Neural cell (in vitro differentiated cells): Measurements from ENCODE around the gene NDST1. TPM values are rescaled to one million over a fixed set of nuclear protein-coding genes. Genes with fewer than 3 reads are reported as not detected.

Experiments used
- H2AFZ ChIP-seq: fragments of 200-600, 300-800 bp; sonication (generic), shearing (Covaris generic); 2 replicates; pipeline ENCODE4 v1.6.0; 2014; ENCODE audit warnings: low read depth, mild to moderate bottlenecking, antibody characterized with exemption, low read length, moderate library complexity
- H3F3A ChIP-seq: fragments of 200-600 bp; shearing (Covaris generic); 2 replicates; pipeline ENCODE4 v1.6.1; 2016; ENCODE audit warnings: mild to moderate bottlenecking, moderate library complexity, mixed read lengths, antibody characterized with exemption, low read length; ENCODE audit not compliant: insufficient read depth, poor library complexity, severe bottlenecking
- H3K27ac ChIP-seq: fragments of 200-600, 300-800 bp; sonication (generic), shearing (Covaris generic); 2 replicates; pipeline ENCODE4 v1.5.1; 2014; ENCODE audit warnings: mild to moderate bottlenecking, low read length, moderate library complexity
- H3K27me3 ChIP-seq: fragments of 300-800, 200-600 bp; sonication (generic), shearing (Covaris generic); 2 replicates; pipeline ENCODE4 v1.6.0; 2014; ENCODE audit warnings: mild to moderate bottlenecking, low read depth, low read length, moderate library complexity; ENCODE audit not compliant: insufficient read depth
- H3K36me3 ChIP-seq: fragments of 300-800, 200-600 bp; sonication (generic), shearing (Covaris generic); 2 replicates; pipeline ENCODE4 v1.5.1; 2014; ENCODE audit warnings: mild to moderate bottlenecking, antibody characterized with exemption, low read length, moderate library complexity; ENCODE audit not compliant: insufficient read depth
- H3K4me2 ChIP-seq: fragments of 300-800, 200-600 bp; sonication (generic), shearing (Covaris generic); 2 replicates; pipeline ENCODE4 v1.6.0; 2014; ENCODE audit warnings: mild to moderate bottlenecking, low read length
- H3K4me3 ChIP-seq: fragments of 300-800, 200-600 bp; sonication (generic), shearing (Covaris generic); 2 replicates; pipeline ENCODE4 v1.5.1; 2014; ENCODE audit warnings: mild to moderate bottlenecking, low read length, moderate library complexity
- H3K79me2 ChIP-seq: fragments of 200-600 bp; shearing (Covaris generic); replicated peaks from 2 replicates; pipeline ENCODE4 v1.6.0; 2014; ENCODE audit warnings: mild to moderate bottlenecking, low read length, moderate library complexity; ENCODE audit not compliant: insufficient read depth
- H3K9ac ChIP-seq: fragments of 300-800, 200-600 bp; sonication (generic), shearing (Covaris generic); 2 replicates; pipeline ENCODE4 v1.6.1; 2016; ENCODE audit warnings: mild to moderate bottlenecking, low read length, mixed read lengths
- H3K9me2 ChIP-seq: fragments of 200-600 bp; shearing (Covaris generic); 2 replicates; pipeline ENCODE4 v1.6.1; 2016; ENCODE audit warnings: mild to moderate bottlenecking, low read length, mixed read lengths; ENCODE audit not compliant: insufficient read depth
- H3K9me3 ChIP-seq: fragments of 200-600, 300-800 bp; sonication (generic), shearing (Covaris generic); 2 replicates; pipeline ENCODE4 v1.6.1; 2016; ENCODE audit warnings: mild to moderate bottlenecking, mixed run types, low read length, moderate library complexity, mixed read lengths
- H4K20me1 ChIP-seq: fragments of 200-600 bp; shearing (Covaris generic); 2 replicates; pipeline ENCODE4 v1.6.1; 2016; ENCODE audit warnings: mild to moderate bottlenecking, mixed run types; ENCODE audit not compliant: insufficient read depth
- EP300 ChIP-seq: fragments of 450-650 bp; conservative IDR thresholded peaks from 2 replicates; pipeline ENCODE4 v1.6.1; 2014; ENCODE audit warnings: antibody characterized with exemption, mild to moderate bottlenecking, moderate library complexity; ENCODE audit not compliant: poor library complexity, severe bottlenecking
- EZH2 ChIP-seq: fragments of 200-600, 300-800 bp; shearing (Covaris generic), sonication (generic); IDR thresholded peaks from 2 replicates; pipeline ENCODE4 v1.6.1; 2014; ENCODE audit warnings: antibody characterized with exemption, low read length, borderline replicate concordance, mild to moderate bottlenecking; ENCODE audit not compliant: insufficient read depth, poor library complexity, severe bottlenecking
- MXI1 ChIP-seq: fragments of 450-650 bp; conservative IDR thresholded peaks from 2 replicates; pipeline ENCODE4 v1.6.1; 2014; ENCODE audit warnings: antibody characterized with exemption, mild to moderate bottlenecking; ENCODE audit not compliant: poor library complexity, severe bottlenecking
- POLR2AphosphoS5 ChIP-seq: IDR thresholded peaks from 2 replicates; pipeline ENCODE4 v1.6.1; 2012
- RAD21 ChIP-seq: fragments of 450-650 bp; conservative IDR thresholded peaks from 2 replicates; pipeline ENCODE4 v1.6.1; 2014; ENCODE audit warnings: antibody characterized with exemption, mild to moderate bottlenecking, moderate library complexity
- SMC3 ChIP-seq: fragments of 450-650 bp; conservative IDR thresholded peaks from 2 replicates; pipeline ENCODE4 v1.6.1; 2014; ENCODE audit warnings: antibody characterized with exemption, mild to moderate bottlenecking, moderate library complexity; ENCODE audit not compliant: poor library complexity
- TAF1 ChIP-seq: IDR thresholded peaks from 2 replicates; pipeline ENCODE4 v1.6.1; 2012; ENCODE audit warnings: low read depth
- polyA plus RNA-seq: library from polyadenylated mRNA; depleted of rRNA; stranded (reverse); fragments of >200 nt; gene quantifications from 2 replicates; pipeline ENCODE4 v1.2.3, GENCODE V29; 2014
- TF ChIP-seq, protein P1 (sequence below): IDR thresholded peaks from 2 replicates; pipeline ENCODE4 v1.6.1; 2012; ENCODE audit warnings: borderline replicate concordance
- TF ChIP-seq, protein P2 (sequence below): fragments of 450-650 bp; IDR thresholded peaks from 2 replicates; pipeline ENCODE4 v1.5.1; 2014; ENCODE audit warnings: antibody characterized with exemption, mild to moderate bottlenecking, moderate library complexity; ENCODE audit not compliant: poor library complexity, severe bottlenecking

NDST1 gene
- polyA plus RNA-seq, 1 donor from 2014 or later, result 15.6 TPM

DNA sequence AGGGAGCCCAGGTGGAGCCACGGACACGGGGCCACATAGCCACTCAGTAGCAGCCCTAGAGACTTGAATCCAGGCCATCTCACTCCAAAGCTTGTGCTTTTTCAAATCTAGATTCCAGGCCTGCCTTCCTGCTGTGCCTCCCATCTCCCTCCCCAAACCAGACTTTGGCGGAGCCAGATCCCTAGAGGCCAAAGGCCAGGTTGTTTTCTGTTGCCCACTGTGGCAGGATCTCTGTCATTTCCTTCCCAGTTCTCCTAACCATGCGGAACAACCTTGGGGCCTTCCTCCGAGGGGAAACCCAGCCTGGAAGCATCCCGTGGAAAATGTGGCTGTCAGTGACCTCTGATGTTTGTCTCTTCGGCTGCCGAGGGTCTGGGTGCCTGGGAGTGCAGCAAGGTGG is 42.0 kb upstream of the NDST1 start:
- Histone ChIP-seq H2AFZ (no peak overlapping the region), H3K27me3 (no peaks in the 10 kb centered on the region), H3K27ac (no peak overlapping the region), H3K4me3 (no peak overlapping the region), H3K9ac (no peak overlapping the region), H3K4me2 (no peak overlapping the region), H4K20me1 (no peaks in the 10 kb centered on the region), H3K9me2 (no peaks in the 10 kb centered on the region), H3K79me2 (no peaks in the 10 kb centered on the region), H3K36me3 (no peaks in the 10 kb centered on the region), H3F3A (no peaks in the 10 kb centered on the region), H3K9me3 (no peaks in the 10 kb centered on the region)
- TF ChIP-seq TAF1 (no peak), RAD21 (no peak), POLR2AphosphoS5 (no peak), MXI1 (no peak), EZH2 (no peak)
- TF ChIP-seq, protein P1, sequence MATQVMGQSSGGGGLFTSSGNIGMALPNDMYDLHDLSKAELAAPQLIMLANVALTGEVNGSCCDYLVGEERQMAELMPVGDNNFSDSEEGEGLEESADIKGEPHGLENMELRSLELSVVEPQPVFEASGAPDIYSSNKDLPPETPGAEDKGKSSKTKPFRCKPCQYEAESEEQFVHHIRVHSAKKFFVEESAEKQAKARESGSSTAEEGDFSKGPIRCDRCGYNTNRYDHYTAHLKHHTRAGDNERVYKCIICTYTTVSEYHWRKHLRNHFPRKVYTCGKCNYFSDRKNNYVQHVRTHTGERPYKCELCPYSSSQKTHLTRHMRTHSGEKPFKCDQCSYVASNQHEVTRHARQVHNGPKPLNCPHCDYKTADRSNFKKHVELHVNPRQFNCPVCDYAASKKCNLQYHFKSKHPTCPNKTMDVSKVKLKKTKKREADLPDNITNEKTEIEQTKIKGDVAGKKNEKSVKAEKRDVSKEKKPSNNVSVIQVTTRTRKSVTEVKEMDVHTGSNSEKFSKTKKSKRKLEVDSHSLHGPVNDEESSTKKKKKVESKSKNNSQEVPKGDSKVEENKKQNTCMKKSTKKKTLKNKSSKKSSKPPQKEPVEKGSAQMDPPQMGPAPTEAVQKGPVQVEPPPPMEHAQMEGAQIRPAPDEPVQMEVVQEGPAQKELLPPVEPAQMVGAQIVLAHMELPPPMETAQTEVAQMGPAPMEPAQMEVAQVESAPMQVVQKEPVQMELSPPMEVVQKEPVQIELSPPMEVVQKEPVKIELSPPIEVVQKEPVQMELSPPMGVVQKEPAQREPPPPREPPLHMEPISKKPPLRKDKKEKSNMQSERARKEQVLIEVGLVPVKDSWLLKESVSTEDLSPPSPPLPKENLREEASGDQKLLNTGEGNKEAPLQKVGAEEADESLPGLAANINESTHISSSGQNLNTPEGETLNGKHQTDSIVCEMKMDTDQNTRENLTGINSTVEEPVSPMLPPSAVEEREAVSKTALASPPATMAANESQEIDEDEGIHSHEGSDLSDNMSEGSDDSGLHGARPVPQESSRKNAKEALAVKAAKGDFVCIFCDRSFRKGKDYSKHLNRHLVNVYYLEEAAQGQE, result no peak

DNA sequence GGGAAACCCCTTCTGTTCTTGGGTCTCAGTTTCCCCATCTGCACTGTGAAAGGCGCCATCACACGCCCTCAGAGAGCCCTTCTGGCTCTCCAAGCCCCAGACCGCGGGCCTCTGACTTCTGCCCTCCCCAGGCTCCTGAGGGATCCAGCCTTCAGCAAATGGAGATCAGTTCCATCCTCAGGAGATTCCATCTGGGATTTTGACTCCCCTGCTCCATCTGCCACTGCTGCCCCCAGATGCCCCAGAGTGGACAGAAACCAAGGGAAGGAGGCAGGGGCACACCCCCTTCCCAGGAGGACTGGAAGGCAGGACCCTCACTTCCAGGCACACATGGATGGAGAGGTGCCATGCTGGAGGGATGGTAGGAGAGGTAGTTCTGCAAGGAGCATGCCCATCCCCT is 39.7 kb upstream of the NDST1 start:
- no peak overlapping the region for H3K9ac ChIP-seq
- H3K9me2 ChIP-seq, result no peaks in the 10 kb centered on the region
- TF ChIP-seq EP300 (no peak), TAF1 (no peak), EZH2 (no peak), SMC3 (no peak)
- no peaks in the 10 kb centered on the region for H3F3A ChIP-seq
- H2AFZ ChIP-seq, result no peak overlapping the region
- H3K4me3 ChIP-seq, result no peak overlapping the region
- no peaks in the 10 kb centered on the region for H3K9me3 ChIP-seq
- no peaks in the 10 kb centered on the region for H3K27me3 ChIP-seq
- no peaks in the 10 kb centered on the region for H3K79me2 ChIP-seq
- no peak overlapping the region for H3K4me2 ChIP-seq
- no peaks in the 10 kb centered on the region for H4K20me1 ChIP-seq
- no peaks in the 10 kb centered on the region for H3K36me3 ChIP-seq
- H3K27ac ChIP-seq, result no peak overlapping the region

DNA sequence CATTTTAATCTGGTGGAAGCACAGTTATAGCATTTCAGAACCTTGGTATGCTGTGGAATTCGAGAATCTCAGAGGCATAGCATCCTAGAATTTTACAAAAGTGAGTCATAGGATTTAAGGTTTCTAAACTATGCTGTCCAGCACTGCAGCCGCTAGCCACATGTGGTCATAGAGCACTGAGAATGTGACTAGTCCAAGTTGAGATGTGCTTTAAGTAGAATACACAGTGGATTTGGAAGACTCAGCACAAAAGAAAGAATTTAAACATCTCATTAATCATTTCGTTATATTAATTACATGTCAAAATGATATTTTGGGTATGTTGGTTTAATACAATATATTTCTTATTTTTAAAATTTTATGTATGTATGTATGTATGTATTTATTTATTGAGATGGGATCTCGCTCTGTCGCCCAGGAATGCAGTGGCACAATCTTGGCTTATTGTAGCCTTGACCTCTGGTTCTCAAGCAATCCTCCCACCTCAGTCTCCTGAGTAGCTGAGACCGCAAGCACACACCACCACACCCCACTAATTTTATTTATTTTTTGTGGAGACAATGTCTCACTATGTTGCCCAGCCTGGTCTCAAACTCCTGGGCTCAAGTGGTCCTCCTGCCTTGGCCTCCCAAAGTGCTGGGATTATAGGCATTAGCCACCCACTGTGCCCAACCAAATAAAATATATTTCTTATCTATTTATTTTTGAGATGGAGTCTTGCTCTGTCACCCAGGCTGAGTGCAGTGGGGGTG is 38.0 kb upstream of the NDST1 start:
- TF ChIP-seq, protein P2, sequence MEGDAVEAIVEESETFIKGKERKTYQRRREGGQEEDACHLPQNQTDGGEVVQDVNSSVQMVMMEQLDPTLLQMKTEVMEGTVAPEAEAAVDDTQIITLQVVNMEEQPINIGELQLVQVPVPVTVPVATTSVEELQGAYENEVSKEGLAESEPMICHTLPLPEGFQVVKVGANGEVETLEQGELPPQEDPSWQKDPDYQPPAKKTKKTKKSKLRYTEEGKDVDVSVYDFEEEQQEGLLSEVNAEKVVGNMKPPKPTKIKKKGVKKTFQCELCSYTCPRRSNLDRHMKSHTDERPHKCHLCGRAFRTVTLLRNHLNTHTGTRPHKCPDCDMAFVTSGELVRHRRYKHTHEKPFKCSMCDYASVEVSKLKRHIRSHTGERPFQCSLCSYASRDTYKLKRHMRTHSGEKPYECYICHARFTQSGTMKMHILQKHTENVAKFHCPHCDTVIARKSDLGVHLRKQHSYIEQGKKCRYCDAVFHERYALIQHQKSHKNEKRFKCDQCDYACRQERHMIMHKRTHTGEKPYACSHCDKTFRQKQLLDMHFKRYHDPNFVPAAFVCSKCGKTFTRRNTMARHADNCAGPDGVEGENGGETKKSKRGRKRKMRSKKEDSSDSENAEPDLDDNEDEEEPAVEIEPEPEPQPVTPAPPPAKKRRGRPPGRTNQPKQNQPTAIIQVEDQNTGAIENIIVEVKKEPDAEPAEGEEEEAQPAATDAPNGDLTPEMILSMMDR, result no peak
- no peak for TF ChIP-seq SMC3
- no peak for TF ChIP-seq RAD21
- TF ChIP-seq EP300, result no peak
- TF ChIP-seq TAF1, result no peak
- TF ChIP-seq, protein P1, result no peak
- TF ChIP-seq EZH2, result no peak
- no peak for TF ChIP-seq MXI1
- TF ChIP-seq POLR2AphosphoS5, result no peak
- H2AFZ ChIP-seq, result no peak overlapping the region
- no peaks in the 10 kb centered on the region for H3K9me2 ChIP-seq
- H3K36me3 ChIP-seq, result no peaks in the 10 kb centered on the region
- H3K4me2 ChIP-seq, result no peak overlapping the region
- H3F3A ChIP-seq, result no peaks in the 10 kb centered on the region
- H4K20me1 ChIP-seq, result no peaks in the 10 kb centered on the region
- H3K27me3 ChIP-seq, result no peaks in the 10 kb centered on the region
- no peaks in the 10 kb centered on the region for H3K79me2 ChIP-seq
- H3K9me3 ChIP-seq, result no peaks in the 10 kb centered on the region
- no peak overlapping the region for H3K4me3 ChIP-seq
- H3K9ac ChIP-seq, result no peak overlapping the region
- H3K27ac ChIP-seq, result no peak overlapping the region
